Epidermal melanocyte (primary cell): ENCODE results near the gene MRPS2.
"Not testable (repeated sequence)": the region's sequence is repeated elsewhere in the genome, so short reads cannot be mapped to it uniquely, and the experiment has no call there.

Source experiments
- DNase-seq: peaks from one replicate; pipeline ENCODE4 v3.0.0; 2011; ENCODE audit warnings: low spot score; ENCODE audit not compliant: insufficient read length

The MRPS2 gene

GRCh38 chr9:135531096-135531495, 30.6 kb downstream of the MRPS2 start:
- DNase-seq = no peak

- DNase-seq = no peak
Observed at GRCh38 chr9:135533113-135533512, 32.6 kb downstream of the MRPS2 start.

- no peak for DNase-seq
Observed at GRCh38 chr9:135533674-135534073, 33.2 kb downstream of the MRPS2 start.

GRCh38 chr9:135534192-135534711, 33.8 kb downstream of the MRPS2 start:
- DNase-seq = not testable (repeated sequence)

GRCh38 chr9:135534826-135535225, 34.3 kb downstream of the MRPS2 start:
- DNase-seq = not testable (repeated sequence)

GRCh38 chr9:135535631-135536030, 35.1 kb downstream of the MRPS2 start:
- DNase-seq = not testable (repeated sequence)

- no peak for DNase-seq
Observed at GRCh38 chr9:135536216-135536615, 35.7 kb downstream of the MRPS2 start.

- not testable (repeated sequence) for DNase-seq
Observed at GRCh38 chr9:135543262-135543894, 42.9 kb downstream of the MRPS2 start.

GRCh38 chr9:135544981-135545635, 44.6 kb downstream of the MRPS2 start:
- no peak for DNase-seq

GRCh38 chr9:135545646-135546176, 45.2 kb downstream of the MRPS2 start, which contains the start of gene OBP2A:
TSS of gene OBP2A (plus strand) at chr9:135546126. CDS start at chr9:135546181, 55 bp downstream.
- not testable (repeated sequence) for DNase-seq

- DNase-seq = not testable (repeated sequence)
Observed at GRCh38 chr9:135546792-135547617, 46.5 kb downstream of the MRPS2 start.

GRCh38 chr9:135547756-135548736, 47.6 kb downstream of the MRPS2 start:
- no peak for DNase-seq

GRCh38 chr9:135549478-135550343, 49.2 kb downstream of the MRPS2 start:
- DNase-seq = not testable (repeated sequence)

- no peak for DNase-seq
Observed at GRCh38 chr9:135550344-135550918, 49.9 kb downstream of the MRPS2 start.

GRCh38 chr9:135551031-135551430, 50.5 kb downstream of the MRPS2 start:
- no peak for DNase-seq

GRCh38 chr9:135551456-135551855, 51.0 kb downstream of the MRPS2 start:
- DNase-seq = no peak

- no peak for DNase-seq
Observed at GRCh38 chr9:135552021-135552697, 51.7 kb downstream of the MRPS2 start.

GRCh38 chr9:135552698-135553171, 52.3 kb downstream of the MRPS2 start:
- DNase-seq = no peak
